Inferior parietal cortex (tissue), 1 donor: ENCODE results near the gene TRIM52.
"Not testable (repeated sequence)": the region's sequence is repeated elsewhere in the genome, so short reads cannot be mapped to it uniquely, and the experiment has no call there.

Experiments
- DNase-seq: peaks from one replicate; pipeline ENCODE4 v3.0.0-alpha.2; 2016; ENCODE audit errors: extremely low spot score

The TRIM52 gene

DNA sequence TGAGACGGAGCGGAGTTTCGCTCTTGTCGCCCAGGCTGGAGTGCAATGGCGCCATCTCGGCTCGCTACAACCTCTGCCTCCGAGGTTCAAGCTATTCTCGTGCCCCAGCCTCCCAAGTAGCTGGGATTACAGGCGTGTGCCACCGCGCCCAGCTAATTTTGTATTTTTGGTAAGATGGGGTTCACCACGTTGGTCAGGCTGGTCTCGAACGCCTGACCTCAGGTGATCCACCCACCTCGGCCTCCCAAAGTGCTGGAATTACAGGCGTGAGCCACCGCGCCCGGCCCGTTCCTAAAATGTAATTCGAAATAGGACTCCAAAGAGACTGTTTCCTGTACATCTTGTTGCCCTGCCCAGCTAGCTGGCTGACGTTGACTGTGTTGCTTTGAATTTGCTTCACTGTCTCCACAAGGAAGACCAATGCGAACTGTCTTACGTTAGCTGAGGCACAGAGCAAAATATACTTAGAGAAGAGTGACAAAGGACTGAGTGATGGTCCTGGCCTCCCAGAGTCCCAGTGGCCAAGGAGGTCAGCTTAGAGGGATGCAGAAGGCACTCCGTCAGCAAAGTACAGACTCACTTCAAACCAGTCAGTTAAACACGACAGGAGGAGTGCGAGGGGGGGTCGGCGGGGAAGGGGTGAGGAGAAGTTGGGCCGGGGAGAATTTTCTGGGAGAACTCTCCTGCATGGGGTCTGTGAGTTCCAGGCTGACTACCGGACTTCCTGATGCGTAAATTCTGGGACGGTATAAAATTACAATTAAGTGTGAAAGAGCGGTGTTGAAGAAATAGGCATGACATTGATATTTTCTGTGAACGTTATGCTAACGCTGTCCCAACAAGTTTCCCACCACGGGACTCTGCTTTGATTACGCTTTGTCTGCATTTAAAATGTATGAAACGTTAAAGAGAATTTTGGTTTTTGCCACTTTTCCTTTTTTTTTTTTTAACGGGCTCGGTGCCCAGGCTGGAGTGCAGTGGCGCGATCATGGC lies 44.6 kb downstream of the TRIM52 start:
- DNase-seq = no peak

DNA sequence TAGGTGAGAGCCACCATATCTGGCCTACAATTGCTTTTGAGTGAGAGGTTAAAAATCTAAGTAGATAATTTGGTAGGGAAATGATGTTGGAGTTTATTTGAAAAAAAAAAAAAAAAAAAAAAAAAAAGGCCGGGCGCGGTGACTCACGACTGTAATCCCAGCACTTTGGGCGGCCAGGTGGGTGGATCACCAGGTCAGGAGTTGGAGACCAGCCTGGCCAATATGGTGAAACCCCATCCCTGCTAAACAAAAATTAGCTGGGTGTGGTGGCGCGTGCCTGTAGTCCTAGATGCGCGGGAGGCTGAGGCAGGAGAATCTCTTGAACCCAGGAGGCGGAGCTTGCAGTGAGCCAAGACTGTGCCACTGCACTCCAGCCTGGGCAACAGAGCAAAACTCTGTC lies 46.7 kb downstream of the TRIM52 start:
- DNase-seq = not testable (repeated sequence)

DNA sequence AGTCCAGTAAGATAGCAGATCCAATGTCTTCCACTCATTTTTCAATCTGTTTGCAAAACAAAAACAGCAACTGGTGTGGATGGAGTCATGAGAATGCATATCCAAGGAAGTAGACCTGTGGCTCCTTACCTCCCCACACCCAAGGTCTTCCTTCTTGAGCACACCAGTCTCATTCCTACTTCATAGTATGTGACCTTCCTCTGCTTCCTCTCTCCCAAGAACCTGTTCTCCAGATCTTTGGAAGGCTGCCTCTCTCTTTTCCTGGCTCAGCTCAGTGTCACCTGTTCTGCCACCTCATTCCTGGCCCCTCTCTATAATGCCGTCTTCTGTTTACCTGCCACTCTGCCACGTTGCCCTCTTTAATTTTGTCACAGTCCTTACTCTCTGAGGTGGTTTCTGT lies 48.0 kb downstream of the TRIM52 start:
- DNase-seq = no peak

DNA sequence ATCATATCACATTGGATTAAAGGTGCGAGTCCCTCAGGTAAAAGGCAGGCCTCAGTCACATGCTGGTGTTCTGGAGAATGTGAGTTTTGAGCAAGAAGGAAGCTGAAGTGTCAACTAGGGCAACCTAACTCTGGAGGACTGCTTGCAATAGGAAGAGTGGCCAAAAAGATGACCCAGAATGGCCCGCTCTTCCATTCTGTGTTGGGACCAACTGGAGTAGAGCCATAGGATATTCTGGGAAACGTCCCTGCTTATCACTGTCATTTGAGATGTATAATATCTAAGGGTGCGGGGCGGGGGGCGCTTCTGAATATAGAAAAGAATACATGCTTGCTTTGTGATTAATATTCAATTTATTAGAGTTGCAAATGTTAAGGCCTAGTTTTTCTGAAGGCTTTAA lies 48.9 kb downstream of the TRIM52 start:
- no peak for DNase-seq

DNA sequence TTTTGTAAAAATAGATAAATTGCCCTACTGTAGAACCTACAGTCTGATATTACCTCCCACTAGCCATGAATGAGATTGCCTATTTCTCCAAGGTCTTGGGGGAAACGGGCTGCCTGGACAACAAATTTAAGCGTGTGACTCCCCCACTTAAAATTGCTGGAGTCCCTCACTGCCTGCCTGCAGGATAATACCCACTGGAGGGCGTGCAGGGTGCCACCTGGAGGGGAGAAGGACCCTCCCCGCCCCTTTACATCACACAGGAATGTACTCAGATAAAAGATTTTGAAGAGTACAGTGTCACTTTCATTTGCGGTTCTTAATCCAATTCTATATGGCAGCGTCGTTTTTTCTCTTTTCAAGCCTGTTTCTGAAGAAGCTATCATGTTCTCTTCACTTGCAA lies 49.7 kb downstream of the TRIM52 start:
- DNase-seq = no peak

DNA sequence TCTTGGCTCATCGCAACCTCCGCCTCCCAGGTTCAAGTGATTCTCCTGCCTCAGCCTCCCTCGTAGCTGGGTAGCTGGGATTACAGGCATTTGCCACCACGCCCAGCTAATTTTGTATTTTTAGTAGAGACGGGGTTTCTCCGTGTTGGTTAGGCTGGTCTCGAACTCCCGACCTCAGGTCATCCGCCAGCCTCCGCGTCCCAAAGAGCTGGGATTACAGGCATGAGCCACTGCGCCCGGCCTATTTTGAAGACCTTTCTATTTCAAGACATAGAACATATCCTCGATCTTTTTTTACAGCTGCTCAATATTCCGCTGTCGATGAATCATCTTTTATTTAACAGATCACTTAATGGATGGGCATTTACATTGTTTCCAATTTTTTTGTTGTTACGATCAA lies 50.2 kb downstream of the TRIM52 start:
- DNase-seq = not testable (repeated sequence)

GRCh38 chr5:181210148-181210547 lies 50.8 kb downstream of the TRIM52 start:
- DNase-seq = not testable (repeated sequence)

GRCh38 chr5:181209006-181209405 lies 51.9 kb downstream of the TRIM52 start:
- DNase-seq = not testable (repeated sequence)

- DNase-seq = no peak
These were observed 53.0 kb downstream of the TRIM52 start for GRCh38 chr5:181207960-181208253.

GRCh38 chr5:181207214-181207959 lies 53.6 kb downstream of the TRIM52 start:
- peak; percentile 88 for DNase-seq

DNA sequence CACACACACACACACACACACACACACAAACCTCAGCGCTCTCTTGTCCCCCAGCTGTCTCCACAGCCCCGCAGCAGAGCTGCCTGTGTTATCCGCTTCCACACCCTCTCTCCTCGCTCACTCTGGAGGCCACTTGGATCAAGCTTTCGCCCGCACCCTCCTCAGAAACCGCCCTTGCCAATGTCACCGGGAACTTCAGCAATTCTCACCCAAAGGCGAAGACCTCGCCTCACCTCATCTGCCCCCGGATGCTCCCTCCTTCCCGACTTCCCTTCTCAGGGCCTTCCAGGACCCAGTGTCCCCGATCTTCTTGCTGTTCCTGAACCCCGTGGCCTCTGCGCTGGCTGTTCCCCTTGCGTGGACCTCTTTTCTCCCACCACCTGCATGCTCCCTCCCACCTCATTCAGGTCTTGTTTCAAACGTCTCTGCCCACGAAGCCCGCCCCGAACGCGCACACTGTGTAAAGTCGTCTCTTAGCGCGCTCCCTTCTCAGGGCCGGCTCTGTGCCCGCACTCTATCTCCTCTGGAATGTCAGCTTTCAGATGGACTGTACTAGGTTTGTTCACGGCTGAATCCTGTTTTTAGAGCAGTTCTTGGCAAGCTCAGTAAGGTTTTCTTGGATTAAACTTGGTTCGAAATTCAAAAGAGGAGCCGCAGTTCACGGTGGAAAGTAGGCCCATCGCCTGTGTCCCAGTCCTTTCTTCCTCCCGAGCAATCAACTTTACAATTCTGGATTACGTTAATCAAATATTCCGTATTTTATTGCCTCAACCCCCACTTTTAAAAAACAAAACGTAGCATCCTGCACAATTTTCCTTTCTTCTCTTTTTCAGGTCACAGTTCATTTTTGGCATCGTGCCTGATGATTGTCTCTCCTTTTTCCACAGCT lies 54.9 kb downstream of the TRIM52 start:
- peak; percentile 56 for DNase-seq
